Breast epithelium (tissue), 3 donors: ENCODE data around the gene CCDC24.

Experiments used
- POLR2A ChIP-seq: fragments of 450-650 bp; IDR thresholded peaks from one replicate; pipeline ENCODE4 v1.6.1; 2016; ENCODE audit warnings: antibody characterized with exemption, mild to moderate bottlenecking, moderate library complexity
- POLR2AphosphoS5 ChIP-seq, 3 donors: sonication (generic); formaldehyde crosslinking; IDR thresholded peaks; one replicate each; pipeline ENCODE4 v1.6.1; 2017; ENCODE audit warnings: antibody characterized with exemption in 3 of 3
- TF ChIP-seq, protein P1 (sequence below), 3 donors: fragments of 450-650 bp; IDR thresholded peaks; one replicate each; pipeline ENCODE4 v1.5.1; 2016 to 2017; ENCODE audit warnings: antibody characterized with exemption in 3 of 3, mild to moderate bottlenecking in 3 of 3, moderate library complexity in 3 of 3

DNA sequence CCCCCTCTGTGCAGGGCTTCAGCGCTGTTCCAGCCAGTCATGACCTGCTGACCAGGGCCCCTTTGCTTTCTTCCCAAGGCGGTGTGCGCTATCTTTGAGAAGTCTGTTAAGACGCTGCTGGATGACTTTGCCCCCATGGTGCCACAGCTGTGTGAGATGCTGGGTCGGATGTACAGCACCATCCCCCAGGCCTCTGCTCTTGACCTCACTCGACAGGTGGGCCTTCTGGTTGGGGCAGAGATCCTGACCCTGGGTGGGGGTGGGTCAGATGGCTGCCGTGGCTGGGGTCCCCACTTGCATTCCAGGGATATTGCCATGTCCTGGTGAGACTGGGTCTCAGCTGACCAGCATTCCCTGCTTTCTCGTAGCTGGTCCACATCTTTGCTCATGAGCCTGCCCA is 30.6 kb upstream of the CCDC24 start:
- TF ChIP-seq, protein P1, sequence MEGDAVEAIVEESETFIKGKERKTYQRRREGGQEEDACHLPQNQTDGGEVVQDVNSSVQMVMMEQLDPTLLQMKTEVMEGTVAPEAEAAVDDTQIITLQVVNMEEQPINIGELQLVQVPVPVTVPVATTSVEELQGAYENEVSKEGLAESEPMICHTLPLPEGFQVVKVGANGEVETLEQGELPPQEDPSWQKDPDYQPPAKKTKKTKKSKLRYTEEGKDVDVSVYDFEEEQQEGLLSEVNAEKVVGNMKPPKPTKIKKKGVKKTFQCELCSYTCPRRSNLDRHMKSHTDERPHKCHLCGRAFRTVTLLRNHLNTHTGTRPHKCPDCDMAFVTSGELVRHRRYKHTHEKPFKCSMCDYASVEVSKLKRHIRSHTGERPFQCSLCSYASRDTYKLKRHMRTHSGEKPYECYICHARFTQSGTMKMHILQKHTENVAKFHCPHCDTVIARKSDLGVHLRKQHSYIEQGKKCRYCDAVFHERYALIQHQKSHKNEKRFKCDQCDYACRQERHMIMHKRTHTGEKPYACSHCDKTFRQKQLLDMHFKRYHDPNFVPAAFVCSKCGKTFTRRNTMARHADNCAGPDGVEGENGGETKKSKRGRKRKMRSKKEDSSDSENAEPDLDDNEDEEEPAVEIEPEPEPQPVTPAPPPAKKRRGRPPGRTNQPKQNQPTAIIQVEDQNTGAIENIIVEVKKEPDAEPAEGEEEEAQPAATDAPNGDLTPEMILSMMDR (IDR thresholded peaks at IDR 0.05), result no peak
- TF ChIP-seq POLR2A, result no peak
- no peak for TF ChIP-seq POLR2AphosphoS5 (IDR thresholded peaks at IDR 0.05)
